GM18498 (cell line): Measurements from ENCODE around the gene DYTN.
"Not testable (repeated sequence)": the region's sequence is repeated elsewhere in the genome, so short reads cannot be mapped to it uniquely, and the experiment has no call there.

Experiments used
- ATAC-seq: cut with Tn5 transposase; IDR thresholded peaks from one replicate; pipeline ENCODE4 v1.9.1; 2021; ENCODE audit warnings: mild to moderate bottlenecking, moderate library complexity; ENCODE audit not compliant: unreplicated experiment

The DYTN gene

GRCh38 chr2:206718296-206718695 is at the start of gene DYTN:
Gene DYTN, minus strand, starts transcription at chr2:206718396. Its CDS starts 117 bp downstream, at chr2:206718279.
- peak; percentile 46 for ATAC-seq

GRCh38 chr2:206766057-206766930 is 48.1 kb upstream of the DYTN start:
- no peak for ATAC-seq

GRCh38 chr2:206765242-206766056 is 47.3 kb upstream of the DYTN start, which contains the start of the genes FASTKD2 and MDH1B:
Gene FASTKD2, plus strand, starts transcription at chr2:206765606. Its CDS starts 1,088 bp downstream, at chr2:206766694.
Gene MDH1B, minus strand, starts transcription at chr2:206765328. Its CDS starts 57 bp downstream, at chr2:206765271.
- peak; percentile 95 for ATAC-seq

GRCh38 chr2:206764673-206765241 is 46.6 kb upstream of the DYTN start:
- no peak for ATAC-seq

GRCh38 chr2:206756816-206757215 is 38.6 kb upstream of the DYTN start:
- no peak for ATAC-seq

- no peak for ATAC-seq
These were observed 22.6 kb upstream of the DYTN start for GRCh38 chr2:206740800-206741199.

- ATAC-seq: no peak
These were observed 21.1 kb upstream of the DYTN start for GRCh38 chr2:206739271-206739670.

- no peak for ATAC-seq
These were observed 18.7 kb upstream of the DYTN start for GRCh38 chr2:206736935-206737334.

GRCh38 chr2:206733341-206733740 is 15.1 kb upstream of the DYTN start:
- ATAC-seq: no peak

- no peak for ATAC-seq
These were observed 10.3 kb upstream of the DYTN start for GRCh38 chr2:206728277-206729199.

- ATAC-seq: no peak
These were observed 9.1 kb upstream of the DYTN start for GRCh38 chr2:206727287-206727686.

- no peak for ATAC-seq
These were observed 5.1 kb upstream of the DYTN start for GRCh38 chr2:206723288-206723687.

GRCh38 chr2:206721256-206721920 is 3.2 kb upstream of the DYTN start:
- peak; percentile 63 for ATAC-seq

GRCh38 chr2:206716623-206717022 is 1.6 kb downstream of the DYTN start:
- no peak for ATAC-seq

GRCh38 chr2:206715183-206715582 is 3.0 kb downstream of the DYTN start:
- ATAC-seq: not testable (repeated sequence)

- ATAC-seq: peak; percentile 57
These were observed 4.5 kb downstream of the DYTN start for GRCh38 chr2:206713746-206714145.

- ATAC-seq: no peak
These were observed 9.9 kb downstream of the DYTN start for GRCh38 chr2:206708286-206708685.

- ATAC-seq: no peak
These were observed 11.0 kb downstream of the DYTN start for GRCh38 chr2:206707164-206707701.

GRCh38 chr2:206701952-206702605 is 16.1 kb downstream of the DYTN start:
- ATAC-seq: no peak
